ENCODE results near the gene BRMS1. TPM values are rescaled to one million over a fixed set of nuclear protein-coding genes. Genes with fewer than 3 reads are reported as not detected.

The BRMS1 gene
- total RNA-seq, 3 donors from 2014 or later (not counting 1 experiment from before 2014, with no cell fraction given): 48.1 to 55.6 (median 48.2) TPM

DNA sequence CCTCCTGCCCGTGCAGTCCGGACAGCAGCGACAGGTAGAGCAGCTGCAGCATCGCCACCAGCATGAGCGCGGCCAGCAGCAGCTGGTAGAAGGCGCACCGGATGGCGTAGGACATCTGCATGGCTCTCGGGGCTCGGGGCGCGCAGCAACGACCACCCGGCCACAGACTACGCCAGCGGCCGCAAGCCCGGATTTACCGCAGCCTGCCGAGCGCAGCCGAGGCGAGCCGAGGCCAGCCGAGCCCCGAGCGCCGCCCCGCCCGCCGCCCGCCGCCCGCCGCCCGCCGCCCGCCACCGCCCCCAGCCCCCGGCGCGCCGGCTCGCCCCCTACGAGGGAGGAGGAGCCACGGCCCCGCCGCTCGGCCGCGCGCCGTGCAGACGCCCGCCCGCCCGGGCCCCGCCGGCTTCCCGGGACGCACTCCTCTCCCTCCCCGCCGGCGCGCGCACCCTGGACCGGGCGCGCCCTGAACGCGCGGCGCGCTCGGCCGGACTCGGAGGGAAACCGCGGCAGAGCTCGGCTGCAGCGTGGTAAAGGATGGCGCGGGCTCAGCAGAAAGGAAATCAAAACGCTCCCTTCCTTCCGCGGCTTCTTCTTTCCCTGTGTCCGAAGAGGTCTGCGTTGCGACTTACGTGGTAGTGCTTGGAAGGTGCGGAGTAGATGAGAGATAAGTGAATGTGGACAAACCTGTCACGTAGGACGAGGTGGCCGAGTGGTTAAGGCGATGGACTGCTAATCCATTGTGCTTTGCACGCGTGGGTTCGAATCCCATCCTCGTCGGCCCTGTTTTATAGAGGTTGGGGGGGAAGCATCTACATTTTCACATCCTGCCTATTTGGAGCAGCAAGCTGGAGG is 2.7 kb upstream of the BRMS1 start, which contains the start of gene B4GAT1:
B4GAT1 (minus strand) TSS at position 205 of the 852 bp plus-strand sequence; CDS start at position 121, 84 bp downstream.
- H3K36me3 ChIP-seq (ENCODE audit: control insufficient read depth, insufficient read depth, low read length): no peaks in the 10 kb centered on the region
- peaks cover 0 to 3% of the 10 kb centered on the region in 2 donors for H3K27me3 Mint-ChIP-seq (ENCODE audit: low read depth in 2 of 2)
- H3K4me1 ChIP-seq (ENCODE audit: control insufficient read depth, insufficient read depth, low read length): peaks cover 46% of the 10 kb centered on the region
- peak within 1 kb of the TSS; percentile 82 for H3K4me3 ChIP-seq (ENCODE audit: low read length)
- WGBS (ENCODE audit: insufficient coverage): under 1% methylated on average over 100 of the region's 101 CpGs
- H3K36me3 Mint-ChIP-seq: no peaks in the 10 kb centered on the region
- DNase-seq (peak; percentile 75 to 93), ATAC-seq (peak; percentile 43 to 53 (median 48))
- no peaks in the 10 kb centered on the region for H3K9me3 Mint-ChIP-seq
- peaks cover 34 to 38% of the 10 kb centered on the region in 2 donors for H3K4me1 Mint-ChIP-seq
- H3K27ac ChIP-seq (ENCODE audit: low read length): peak within 1 kb of the TSS; percentile 57
- H3K27ac Mint-ChIP-seq: peak within 1 kb of the TSS; percentile 92 to 96
- no peaks in the 10 kb centered on the region for H3K27me3 ChIP-seq (ENCODE audit: control insufficient read depth, insufficient read depth, low read length)
- TF ChIP-seq, protein P1, sequence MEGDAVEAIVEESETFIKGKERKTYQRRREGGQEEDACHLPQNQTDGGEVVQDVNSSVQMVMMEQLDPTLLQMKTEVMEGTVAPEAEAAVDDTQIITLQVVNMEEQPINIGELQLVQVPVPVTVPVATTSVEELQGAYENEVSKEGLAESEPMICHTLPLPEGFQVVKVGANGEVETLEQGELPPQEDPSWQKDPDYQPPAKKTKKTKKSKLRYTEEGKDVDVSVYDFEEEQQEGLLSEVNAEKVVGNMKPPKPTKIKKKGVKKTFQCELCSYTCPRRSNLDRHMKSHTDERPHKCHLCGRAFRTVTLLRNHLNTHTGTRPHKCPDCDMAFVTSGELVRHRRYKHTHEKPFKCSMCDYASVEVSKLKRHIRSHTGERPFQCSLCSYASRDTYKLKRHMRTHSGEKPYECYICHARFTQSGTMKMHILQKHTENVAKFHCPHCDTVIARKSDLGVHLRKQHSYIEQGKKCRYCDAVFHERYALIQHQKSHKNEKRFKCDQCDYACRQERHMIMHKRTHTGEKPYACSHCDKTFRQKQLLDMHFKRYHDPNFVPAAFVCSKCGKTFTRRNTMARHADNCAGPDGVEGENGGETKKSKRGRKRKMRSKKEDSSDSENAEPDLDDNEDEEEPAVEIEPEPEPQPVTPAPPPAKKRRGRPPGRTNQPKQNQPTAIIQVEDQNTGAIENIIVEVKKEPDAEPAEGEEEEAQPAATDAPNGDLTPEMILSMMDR (IDR thresholded peaks at IDR 0.05): no peak
- H3K4me3 Mint-ChIP-seq: peak within 1 kb of the TSS; percentile 93
- no peaks in the 10 kb centered on the region for H3K9me3 ChIP-seq (ENCODE audit: control insufficient read depth, insufficient read depth, low read length)
- intact Hi-C loops (cut with micrococcal nuclease): loop anchor here (1.0 to 10.0 kb wide), 2 partner anchors 36 to 1263 kb away; partner anchors contain the start of genes CDCA5 and ZFPL1

DNA sequence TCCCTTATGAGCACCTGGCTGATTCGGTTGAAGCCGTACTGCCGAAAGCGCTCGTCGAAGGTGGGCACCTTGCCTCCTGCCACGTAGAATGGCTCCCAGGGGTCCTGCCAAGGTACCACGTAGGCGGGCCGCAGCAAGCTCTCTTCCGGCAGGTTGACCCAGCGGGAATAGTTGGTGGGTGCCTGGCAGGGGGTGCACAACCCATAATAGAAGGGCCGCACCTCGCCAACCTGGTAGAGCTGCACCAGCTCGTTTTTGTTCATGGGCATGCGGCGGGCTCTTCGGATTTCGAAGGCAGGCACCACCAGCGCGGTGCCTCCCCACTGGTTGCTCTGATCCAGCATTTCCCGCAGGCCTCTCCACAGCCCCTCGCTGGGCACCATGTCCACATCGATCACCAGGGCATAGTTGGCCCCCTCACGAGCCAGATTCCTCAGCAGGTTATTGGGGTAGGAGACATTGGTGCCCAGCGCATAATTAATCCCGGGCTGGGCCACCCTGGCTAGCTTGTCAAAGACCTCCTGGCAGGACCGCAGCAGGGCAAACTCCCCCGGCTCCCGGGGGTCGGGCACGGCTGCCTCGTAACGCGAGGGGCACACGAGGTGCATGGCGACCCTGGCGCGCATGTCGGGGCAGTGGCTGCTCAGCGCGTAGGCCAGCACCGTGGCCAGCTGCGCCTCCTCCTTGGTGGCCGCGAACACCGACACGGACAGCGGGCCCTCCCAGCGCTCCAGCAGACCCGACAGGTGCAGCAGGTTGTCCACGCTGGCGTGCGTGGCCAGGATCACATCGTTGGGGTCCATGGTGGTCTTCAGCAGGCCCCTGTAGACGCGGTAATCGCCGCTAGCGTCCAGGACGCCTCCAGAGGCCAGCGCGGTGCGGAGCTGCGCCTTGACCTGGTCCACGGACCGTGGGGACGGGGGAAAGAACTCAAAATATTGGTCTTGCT is 1.8 kb upstream of the BRMS1 start:
- H3K4me1 Mint-ChIP-seq: peaks cover 36 to 41% of the 10 kb centered on the region in 2 donors
- Histone ChIP-seq H3K36me3 (ENCODE audit: control insufficient read depth, insufficient read depth, low read length) (peaks cover 4% of the 10 kb centered on the region), H3K27me3 (ENCODE audit: control insufficient read depth, insufficient read depth, low read length) (no peaks in the 10 kb centered on the region), H3K4me1 (ENCODE audit: control insufficient read depth, insufficient read depth, low read length) (peaks cover 46% of the 10 kb centered on the region), H3K27ac (ENCODE audit: low read length) (peak overlapping the region; percentile 57), H3K9me3 (ENCODE audit: control insufficient read depth, insufficient read depth, low read length) (no peaks in the 10 kb centered on the region), H3K4me3 (ENCODE audit: low read length) (peak overlapping the region; percentile 82)
- ATAC-seq (no peak), DNase-seq (peak in 1 of 2 donors; percentile 25)
- H3K4me3 Mint-ChIP-seq: peak overlapping the region; percentile 66
- H3K36me3 Mint-ChIP-seq: no peaks in the 10 kb centered on the region
- no peaks in the 10 kb centered on the region for H3K9me3 Mint-ChIP-seq
- 35% methylated on average over 68 of the region's 68 CpGs for WGBS (ENCODE audit: insufficient coverage)
- peak overlapping the region in 1 of 2 donors; percentile 96 for H3K27ac Mint-ChIP-seq
- peaks cover 0 to 3% of the 10 kb centered on the region in 2 donors for H3K27me3 Mint-ChIP-seq (ENCODE audit: low read depth in 2 of 2)
- TF ChIP-seq, protein P1 (IDR thresholded peaks at IDR 0.05): no peak
- intact Hi-C loops (cut with micrococcal nuclease): loop anchor here (10.0 kb wide), 1 partner anchor 1262 kb away; the partner anchor contains the start of genes CDCA5 and ZFPL1

DNA sequence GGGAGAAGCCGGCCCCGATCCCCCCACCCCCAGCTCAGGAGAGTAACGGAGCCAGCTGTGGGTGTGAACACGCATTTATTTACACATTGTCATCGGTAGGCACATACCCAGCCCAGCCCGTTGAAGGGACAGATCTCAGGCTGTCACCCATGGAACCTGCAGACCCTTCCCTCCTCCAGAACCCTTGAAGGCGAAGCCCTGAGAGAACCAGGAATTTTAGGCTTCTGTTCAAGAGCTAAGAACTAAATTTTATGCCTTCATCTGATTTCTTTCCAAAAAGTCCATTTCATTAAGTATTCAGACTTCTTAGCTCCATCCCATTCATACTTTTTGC is 379 bp upstream of the BRMS1 start:
- TF ChIP-seq, protein P1 (IDR thresholded peaks at IDR 0.05): no peak
- intact Hi-C loops (cut with micrococcal nuclease): loop anchor here (1.0 to 10.0 kb wide), 3 partner anchors 33 to 1260 kb away; partner anchors contain the start of genes CDCA5, RCE1 and ZFPL1
- Mint-ChIP-seq H3K36me3 (no peaks in the 10 kb centered on the region), H3K27me3 (ENCODE audit: low read depth in 2 of 2) (peaks cover 0 to 7% of the 10 kb centered on the region in 2 donors), H3K4me1 (peaks cover 36 to 45% of the 10 kb centered on the region in 2 donors), H3K9me3 (no peaks in the 10 kb centered on the region), H3K4me3 (peak overlapping the region; percentile 98), H3K27ac (peak overlapping the region; percentile 96)
- Histone ChIP-seq H3K4me3 (ENCODE audit: low read length) (peak overlapping the region; percentile 91), H3K27ac (ENCODE audit: low read length) (peak overlapping the region; percentile 86), H3K27me3 (ENCODE audit: control insufficient read depth, insufficient read depth, low read length) (no peaks in the 10 kb centered on the region), H3K9me3 (ENCODE audit: control insufficient read depth, insufficient read depth, low read length) (no peaks in the 10 kb centered on the region), H3K4me1 (ENCODE audit: control insufficient read depth, insufficient read depth, low read length) (peaks cover 46% of the 10 kb centered on the region), H3K36me3 (ENCODE audit: control insufficient read depth, insufficient read depth, low read length) (peaks cover 19% of the 10 kb centered on the region)
- 14% methylated on average over 7 of the region's 7 CpGs for WGBS (ENCODE audit: insufficient coverage)
- ATAC-seq: peak; percentile 16 to 22 (median 20)
- DNase-seq: no peak

Measured in natural killer cell (primary cell).